Activated CD8-positive, alpha-beta memory T cell treated with anti-CD3 and anti-CD28 coated beads, Interleukin-2, amount 50 U/mL, for 1 hour (primary cell): ENCODE data around the gene JMY.

Source experiments
- DNase-seq: peaks from one replicate; pipeline ENCODE4 v3.0.0-alpha.2; 2020; ENCODE audit errors: extremely low read depth

The JMY gene, protein sequence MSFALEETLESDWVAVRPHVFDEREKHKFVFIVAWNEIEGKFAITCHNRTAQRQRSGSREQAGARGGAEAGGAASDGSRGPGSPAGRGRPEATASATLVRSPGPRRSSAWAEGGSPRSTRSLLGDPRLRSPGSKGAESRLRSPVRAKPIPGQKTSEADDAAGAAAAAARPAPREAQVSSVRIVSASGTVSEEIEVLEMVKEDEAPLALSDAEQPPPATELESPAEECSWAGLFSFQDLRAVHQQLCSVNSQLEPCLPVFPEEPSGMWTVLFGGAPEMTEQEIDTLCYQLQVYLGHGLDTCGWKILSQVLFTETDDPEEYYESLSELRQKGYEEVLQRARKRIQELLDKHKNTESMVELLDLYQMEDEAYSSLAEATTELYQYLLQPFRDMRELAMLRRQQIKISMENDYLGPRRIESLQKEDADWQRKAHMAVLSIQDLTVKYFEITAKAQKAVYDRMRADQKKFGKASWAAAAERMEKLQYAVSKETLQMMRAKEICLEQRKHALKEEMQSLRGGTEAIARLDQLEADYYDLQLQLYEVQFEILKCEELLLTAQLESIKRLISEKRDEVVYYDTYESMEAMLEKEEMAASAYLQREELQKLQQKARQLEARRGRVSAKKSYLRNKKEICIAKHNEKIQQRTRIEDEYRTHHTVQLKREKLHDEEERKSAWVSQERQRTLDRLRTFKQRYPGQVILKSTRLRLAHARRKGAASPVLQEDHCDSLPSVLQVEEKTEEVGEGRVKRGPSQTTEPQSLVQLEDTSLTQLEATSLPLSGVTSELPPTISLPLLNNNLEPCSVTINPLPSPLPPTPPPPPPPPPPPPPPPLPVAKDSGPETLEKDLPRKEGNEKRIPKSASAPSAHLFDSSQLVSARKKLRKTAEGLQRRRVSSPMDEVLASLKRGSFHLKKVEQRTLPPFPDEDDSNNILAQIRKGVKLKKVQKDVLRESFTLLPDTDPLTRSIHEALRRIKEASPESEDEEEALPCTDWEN

DNA sequence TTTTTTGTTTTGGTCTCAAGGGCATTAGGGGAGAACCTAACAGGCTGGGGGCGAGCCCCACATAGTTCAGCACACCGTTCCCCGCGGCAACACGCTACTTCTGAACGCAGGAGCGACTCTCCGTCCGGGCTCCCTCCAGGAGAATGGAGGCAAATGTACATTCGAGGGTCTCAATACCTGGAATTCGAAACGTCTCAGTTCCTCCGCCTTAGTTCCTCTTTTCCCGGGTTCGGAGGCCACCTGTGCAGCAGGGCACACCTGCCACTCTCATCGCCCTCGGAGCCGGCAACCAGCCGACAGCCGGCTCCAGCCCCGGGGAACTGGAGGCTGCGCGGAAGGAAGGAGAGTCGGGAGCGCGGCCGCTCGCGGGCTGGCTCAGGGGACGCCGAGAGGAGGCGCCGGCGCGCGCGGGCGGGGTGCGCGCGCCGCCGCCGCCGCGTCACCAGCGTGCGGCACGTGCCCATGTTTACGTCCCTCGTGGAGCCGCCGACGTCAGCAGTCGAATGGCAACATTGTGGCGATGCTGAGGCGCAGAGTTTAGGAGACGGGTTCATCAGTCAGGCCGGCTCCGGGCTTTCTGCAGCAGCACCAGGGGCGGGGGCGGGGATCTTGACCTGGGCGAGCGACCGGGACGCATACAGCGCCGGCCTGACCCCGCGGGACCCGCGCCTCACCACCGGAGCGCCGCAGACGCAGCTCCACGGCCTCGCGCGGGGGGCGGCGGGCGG lies at the start of gene JMY:
JMY (plus strand) TSS at position 498 of the 728 bp plus-strand sequence. CDS start 520 bp downstream, outside the sequence.
- peak; percentile 73 for DNase-seq

DNA sequence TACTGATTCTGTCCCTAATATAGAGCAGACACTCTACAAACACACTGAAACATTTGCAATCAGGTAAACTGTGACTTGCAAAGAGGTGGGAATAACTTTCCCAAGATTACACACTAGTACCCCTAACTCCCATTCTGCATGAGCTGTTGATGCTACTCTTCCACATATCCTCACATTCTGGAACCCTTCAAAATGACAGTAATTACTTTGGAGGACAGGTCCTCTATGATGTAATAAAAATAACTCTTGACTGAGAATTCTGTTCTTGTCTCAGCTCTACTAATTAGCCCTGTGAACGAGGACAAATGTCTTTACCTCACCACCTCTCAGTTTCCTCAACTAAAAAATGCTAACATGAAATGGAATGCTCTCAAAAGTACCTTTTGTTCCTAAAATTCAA lies 49.5 kb upstream of the JMY start:
- no peak for DNase-seq

DNA sequence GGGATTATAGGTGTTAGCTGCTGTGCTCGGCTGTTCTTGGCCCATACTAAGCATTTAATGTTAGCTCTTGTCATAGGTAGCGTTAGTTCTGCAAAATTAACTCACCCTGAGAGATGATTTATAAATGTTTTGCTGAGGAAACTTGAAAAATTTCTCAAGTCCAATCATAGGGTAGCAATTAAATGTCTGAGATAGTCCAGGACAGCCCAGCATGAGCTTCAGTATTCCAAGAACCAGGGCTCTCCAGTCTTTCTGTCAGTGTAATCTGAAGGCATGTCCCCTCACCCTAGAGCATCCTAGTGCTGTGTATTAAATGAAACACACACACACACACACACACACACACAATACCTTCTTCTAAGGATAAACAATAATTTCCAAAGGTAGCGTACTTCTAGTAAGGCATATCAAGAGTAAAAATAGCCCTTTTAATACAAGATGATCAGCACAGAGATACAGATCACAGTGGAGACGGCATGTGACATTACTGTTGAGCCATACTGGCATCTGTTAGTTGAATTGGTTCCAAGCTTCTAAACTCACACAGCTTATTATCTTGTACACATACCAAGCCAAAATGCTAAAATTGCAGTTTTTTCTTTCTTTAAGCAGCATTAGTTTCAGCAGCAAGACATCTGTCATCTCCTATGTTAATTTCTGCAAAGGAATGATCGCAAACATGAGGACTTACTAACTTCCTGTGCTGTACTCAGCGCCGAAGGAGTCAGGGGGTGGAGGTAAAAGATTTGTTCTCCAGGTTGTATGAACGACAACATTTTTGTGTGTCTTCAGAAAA lies 46.3 kb upstream of the JMY start:
- no peak for DNase-seq

DNA sequence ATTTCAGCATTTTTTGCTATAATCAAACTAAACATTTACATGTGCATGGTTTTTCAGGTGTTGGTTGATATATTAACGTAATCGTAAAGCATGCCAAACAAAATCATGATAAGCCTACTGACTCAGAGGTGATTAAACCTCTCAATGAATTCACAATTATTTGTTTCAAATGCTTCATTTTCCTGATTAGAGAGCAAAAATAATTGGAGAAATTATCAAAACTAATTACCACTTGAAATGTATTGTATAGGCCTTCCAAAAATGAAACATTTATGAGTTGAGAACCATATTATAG lies 45.7 kb upstream of the JMY start:
- no peak for DNase-seq

DNA sequence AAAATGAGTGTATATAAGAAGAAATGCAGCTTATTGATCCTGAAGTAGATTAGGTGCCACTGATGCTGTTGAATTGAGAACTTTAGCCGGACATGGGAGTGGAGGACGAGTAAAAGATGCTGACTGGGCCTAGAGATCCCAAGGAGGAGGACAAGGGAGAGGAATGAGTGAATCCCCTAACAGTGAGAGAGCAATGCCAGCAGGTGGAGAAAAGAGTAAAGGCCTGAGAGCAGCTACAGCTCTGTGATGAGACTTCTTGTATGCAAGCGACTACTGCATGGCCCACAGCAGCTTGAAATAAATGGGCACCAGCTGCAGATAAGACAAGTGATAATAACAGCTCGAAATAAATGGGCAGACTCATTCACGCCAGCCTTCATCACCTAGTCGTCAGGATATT lies 44.5 kb upstream of the JMY start:
- no peak for DNase-seq

DNA sequence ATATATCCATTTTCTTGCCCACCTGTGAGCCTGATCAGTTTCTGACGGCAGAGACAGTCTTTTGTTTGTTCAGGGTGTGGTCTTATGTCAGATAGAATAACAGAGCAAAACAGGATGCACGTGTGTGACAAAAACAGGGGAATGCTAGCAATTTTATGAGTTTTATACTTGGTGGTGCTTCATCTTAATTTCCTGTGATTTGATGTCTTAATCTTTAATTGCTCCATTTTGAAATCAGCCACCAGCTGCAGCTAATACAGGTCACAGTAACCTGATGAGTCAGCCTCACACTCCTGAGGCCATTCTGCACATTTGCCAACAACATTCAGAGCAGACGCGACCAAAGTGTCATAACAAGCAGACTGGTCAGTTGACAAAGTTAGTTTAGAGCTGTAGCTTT lies 42.3 kb upstream of the JMY start:
- no peak for DNase-seq

DNA sequence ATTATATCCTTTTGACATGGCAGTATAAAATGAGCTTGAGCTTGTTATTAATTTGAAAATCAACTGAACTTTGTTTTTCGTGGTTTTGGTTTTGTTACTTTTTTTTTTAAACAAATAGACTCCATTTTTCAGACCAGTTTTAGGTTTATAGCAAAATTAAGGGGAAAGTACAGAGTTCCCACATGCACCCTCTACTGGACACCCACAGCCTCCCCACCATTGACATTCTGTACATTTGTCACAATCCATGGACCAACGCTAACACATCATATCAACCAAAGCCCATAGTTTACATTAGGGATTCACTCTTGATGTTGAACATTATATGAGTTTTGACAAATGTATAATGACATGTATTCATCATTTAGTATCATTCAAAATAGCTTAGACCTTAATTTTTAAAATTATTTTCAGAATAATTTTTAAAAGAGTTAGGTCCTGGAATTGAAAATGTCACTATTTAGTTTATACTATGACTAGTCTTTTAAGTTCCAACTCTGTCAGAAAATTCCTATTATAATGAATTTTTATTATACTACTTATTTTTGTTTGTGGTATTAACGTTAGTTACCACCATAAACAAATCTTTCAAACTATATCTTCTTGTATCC lies 35.3 kb upstream of the JMY start:
- DNase-seq: no peak

DNA sequence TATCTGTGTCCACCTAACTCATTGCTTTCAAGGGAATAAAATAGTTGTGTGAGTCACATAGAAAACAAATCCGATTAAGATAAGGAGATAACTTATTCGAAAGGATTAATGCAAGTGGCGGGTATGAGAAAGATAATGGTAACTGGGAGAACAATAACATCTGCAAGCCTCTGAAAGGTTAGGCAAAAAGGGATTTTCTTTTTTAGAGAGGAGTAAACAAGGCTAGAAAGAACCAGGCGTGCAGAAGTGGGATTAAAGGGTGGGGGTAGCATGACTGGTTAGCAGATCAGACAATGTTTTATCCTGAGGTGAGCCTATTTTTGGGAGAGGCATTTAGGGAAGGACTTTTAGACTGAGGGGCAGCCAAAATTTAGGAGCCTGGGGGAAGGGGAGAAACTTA lies 34.7 kb upstream of the JMY start:
- DNase-seq: no peak

DNA sequence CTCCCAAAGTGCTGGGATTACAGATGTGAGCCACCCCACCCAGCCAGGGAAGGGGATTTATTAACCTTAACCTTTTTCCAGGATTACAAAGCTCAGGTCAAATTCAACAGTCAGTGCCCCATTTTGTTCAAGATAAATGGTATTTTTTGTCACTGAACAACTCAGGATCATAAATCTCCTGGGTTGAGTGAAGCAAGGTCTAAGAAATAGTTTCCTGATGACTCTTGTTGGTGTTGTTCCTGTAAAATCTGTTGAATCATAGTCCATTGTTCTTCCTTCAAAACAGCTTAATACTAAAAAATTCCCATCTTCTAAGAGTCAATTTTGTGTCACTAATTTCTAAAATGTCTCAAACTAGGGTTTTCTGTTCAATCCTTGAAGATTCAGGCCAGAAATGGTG lies 33.9 kb upstream of the JMY start:
- no peak for DNase-seq

DNA sequence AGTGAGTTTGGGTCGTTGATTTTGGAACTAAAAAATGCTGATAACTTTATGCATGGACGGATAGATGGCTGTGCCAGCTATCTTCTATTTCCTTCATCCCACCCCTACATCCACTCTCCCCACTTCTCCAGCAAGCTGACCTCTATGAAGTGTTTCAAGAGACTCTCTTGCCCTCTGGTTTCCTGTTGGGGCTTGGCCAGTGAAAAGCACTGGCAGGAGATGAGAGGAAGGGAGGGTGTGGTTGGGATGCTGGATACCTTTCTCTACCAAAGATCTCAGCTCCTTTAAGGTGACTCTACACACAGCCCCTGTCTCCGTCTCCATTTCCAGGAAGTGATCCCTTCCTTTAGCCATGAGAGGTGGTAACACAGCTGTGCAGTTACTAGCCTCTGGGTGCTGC lies 30.0 kb upstream of the JMY start:
- no peak for DNase-seq

DNA sequence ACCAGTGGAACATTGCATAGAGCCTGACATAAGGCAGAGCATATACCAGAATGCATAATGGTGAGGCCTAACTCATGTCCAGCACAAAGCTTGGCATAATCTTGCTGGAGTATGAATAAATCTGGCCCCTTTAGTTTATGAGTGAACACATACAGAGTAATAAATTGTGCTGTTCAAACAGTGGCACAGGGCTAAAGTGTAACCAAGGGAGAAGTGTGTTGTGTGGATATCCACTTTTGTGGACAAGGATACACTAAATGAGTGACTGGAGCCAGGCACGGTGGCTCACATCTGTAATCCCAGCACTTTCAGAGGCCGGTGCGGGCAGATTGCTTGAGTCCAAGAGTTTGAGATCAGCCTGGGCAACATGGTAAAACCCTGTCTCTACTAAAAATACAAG lies 29.4 kb upstream of the JMY start:
- DNase-seq: no peak

DNA sequence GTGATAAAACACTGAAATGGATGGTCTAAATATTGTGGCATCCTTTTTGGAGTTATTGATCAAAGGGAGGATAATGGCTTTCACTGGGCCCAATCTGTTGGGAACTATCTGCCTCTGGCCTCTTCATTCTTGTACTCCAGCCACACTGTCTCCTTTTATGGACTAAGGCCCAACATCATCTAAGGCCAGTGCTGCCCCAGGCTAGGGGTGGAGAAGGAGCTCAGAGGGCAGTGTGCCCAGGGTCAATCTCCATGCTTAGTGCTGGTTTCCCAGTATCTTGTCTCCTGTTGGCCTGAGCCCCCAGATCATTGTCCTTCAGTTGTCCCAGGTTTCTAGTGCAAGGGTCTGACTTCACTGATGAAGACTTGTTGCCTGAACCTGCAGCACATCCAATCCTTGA lies 26.4 kb upstream of the JMY start:
- no peak for DNase-seq

DNA sequence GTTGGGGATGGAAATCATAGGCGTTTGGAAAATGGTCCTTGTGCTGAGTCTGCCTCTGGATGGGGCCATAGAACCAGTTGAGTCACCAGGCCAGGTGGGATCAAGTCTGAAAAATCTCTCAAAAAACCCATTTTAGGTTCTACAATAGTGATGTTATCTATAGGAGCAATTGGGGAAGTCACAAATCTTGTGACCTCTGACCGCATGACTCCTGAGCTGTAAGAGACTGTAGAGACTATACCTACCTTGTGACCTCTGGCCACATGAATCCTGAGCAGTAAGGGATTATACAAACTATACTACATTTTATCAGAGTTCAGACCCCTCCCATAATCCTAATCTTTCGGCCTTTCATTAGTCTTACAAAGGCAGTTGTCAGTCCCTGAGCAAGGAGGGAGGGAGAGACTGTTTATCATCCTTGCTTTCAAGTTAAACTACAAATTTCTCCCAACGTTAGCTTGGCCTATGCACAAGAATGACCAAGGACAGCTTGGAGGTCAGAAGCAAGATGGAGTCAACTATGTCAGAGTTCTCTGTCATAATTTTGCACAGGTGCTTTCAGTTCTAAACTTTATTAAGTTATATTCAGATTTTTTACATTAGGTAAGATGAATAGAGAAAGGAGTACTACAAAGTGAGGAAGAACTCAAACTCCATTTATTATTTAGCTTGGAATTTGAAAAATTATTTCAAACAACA lies 11.5 kb upstream of the JMY start:
- DNase-seq: no peak

DNA sequence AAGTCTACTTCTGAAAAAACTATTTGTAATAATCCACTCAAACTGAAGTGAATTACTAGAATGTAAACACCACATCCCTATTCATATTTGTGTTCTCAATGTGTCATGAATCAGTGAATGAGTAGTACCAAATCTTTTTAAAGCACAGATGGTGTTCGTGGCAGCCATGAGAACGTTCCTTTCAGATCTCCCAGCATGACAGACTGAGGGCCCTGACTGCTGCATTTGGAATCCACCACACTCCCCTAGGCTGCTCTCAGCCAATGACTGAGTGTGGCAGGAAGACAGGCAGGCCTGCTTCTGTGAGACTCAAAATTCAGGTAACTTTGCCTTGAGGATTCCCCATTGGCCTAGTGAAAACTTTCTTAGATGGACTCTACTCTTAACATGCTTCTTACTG lies 10.9 kb upstream of the JMY start:
- DNase-seq: no peak

DNA sequence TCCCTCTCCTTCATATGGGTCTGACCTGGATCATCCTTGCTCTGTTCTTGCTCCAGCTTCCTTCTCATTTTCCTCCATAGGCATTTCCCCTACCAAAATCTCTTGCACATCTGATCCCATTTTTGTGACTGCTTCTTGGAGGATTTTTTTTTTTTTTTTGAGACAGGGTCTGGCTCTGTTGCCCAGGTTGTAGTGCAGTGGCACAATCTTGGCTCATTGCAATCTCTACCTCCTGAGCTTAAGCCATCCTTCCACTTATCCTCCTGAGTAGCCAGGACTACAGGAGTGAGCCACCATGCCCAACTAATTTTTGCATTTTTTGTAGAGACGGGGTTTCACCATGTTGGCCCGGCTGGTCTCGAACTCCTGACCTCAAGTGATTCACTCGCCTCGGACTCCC lies 10.5 kb upstream of the JMY start:
- no peak for DNase-seq

DNA sequence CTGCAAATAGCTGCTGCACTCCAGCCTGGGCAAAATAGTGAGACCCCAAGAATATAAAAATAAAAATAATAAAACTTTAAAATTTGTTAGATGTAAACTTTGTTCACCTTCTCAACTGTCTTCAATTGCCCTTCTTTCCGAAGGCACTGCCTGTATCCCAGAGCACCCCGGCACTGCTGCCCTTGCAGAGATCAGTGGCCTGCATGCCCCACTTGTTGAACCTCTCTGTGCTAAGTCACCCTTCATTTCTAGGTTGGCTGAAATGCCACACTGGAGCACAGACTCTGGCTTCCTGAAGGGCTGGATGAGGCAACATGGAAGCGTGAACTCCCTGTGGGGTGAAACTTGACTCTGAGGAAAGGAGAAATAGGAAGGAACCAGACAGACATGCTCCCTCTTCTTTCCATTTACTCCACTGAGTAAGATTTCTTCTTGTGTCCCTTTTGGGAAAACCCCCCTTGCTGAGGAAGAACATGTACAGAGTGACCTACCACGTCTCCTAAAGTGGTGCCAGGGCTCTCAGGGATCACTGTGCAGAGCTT lies 8.4 kb upstream of the JMY start:
- no peak for DNase-seq

DNA sequence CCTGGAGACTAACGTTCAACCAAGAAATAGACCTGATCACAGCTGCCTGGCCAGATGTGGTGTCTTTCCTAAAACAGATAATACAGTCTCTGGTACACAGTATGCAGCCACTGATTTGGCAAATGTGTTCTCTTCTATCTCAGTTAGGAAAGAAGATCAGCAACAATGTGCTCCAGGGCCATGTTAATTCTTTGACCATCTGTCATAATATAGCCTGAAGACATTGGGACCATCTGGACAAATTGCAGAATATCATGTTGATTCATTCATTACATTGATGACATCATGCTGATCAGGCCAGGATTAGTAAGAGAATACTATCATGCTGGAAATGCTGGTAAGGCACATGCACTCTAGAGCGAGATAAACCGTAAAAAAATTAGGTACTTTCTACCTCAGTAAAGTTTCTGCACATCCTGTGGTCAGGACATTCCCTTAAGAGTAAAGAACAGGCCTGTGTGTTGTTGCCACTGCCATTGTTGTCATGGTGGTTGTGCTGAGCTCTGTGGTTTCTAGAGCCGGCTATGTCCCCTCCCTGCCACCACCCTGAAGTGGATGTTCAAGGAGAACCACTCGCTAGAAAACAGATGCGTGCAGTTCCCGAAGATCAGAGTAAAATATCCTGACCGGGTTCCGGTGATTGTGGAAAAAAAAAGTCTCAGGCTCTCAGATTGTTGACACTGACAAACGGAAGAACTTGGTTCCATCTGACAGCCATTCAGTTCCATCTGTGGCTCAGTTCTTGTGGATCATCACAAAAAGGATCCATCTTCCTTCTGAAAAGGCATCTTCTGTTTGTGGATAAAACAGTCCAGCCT lies 6.4 kb upstream of the JMY start:
- DNase-seq: no peak

DNA sequence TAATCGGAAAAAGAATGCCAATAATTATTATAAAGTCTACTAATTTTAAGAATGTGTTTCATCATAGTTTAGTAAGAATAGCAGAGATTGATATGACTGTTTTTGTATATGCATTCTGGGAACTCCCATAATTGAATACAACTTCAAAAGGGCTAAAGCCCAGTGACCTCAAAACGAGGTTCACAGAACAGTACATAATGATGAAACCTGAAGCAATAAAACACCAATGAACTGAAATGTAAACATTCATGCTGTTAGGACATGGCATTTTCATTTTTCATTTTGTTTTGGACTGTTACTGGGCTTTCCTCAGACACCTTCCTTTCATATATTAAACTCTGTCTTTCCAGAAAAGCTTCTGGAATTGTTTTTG lies 684 bp upstream of the JMY start:
- no peak for DNase-seq

DNA sequence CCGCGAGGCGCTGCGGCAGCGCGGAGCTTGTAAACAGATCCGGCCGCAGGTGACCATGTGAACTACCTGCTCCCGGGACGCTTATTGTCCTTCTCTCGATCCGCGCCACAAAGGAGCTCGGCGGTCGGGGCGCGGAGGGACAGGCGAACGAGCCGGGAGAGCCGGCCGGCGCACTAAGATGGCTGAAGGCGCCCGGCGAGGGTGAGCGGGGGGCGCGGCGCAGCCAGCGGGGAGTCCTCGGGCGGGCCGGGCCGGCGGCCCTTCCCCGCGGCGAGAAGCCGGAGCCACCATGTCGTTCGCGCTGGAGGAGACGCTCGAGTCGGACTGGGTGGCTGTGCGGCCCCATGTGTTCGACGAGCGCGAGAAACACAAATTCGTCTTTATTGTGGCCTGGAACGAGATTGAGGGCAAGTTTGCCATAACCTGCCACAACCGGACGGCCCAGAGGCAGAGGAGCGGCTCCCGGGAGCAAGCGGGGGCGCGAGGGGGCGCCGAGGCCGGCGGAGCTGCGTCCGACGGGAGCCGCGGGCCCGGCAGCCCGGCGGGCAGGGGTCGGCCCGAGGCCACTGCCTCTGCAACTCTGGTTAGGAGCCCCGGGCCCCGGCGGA lies 535 bp downstream of the JMY start:
- DNase-seq: no peak
